Spleen (tissue), 11 donors: ENCODE measurements around the gene TSACC. TPM values are rescaled to one million over a fixed set of nuclear protein-coding genes. Genes with fewer than 3 reads are reported as not detected.

Experiments
- DNase-seq: peaks from one replicate; pipeline ENCODE4 v3.0.0-alpha.2; 2020
- H3K27ac ChIP-seq, 8 donors: fragments of 200-600 bp; sonication (generic) in 7 of 8; 1 replicate in 4 of 8; 2 replicates in 4 of 8; pipeline versions ENCODE4 v1.5.0 to v1.8.0; 2016 to 2021; ENCODE audit warnings: inconsistent platforms in 4 of 8, mild to moderate bottlenecking in 4 of 8, moderate library complexity in 1 of 8
- H3K27me3 ChIP-seq, 7 donors: fragments of 200-600 bp; sonication (generic) in 6 of 7; replicated peaks in 1 of 7; 1 replicate in 4 of 7; 2 replicates in 3 of 7; pipeline versions ENCODE4 v1.5.0 to v1.8.0; 2016 to 2021; ENCODE audit warnings: inconsistent platforms in 3 of 7, mild to moderate bottlenecking in 1 of 7
- H3K36me3 ChIP-seq, 6 donors: fragments of 200-600 bp; sonication (generic) in 5 of 6; 1 replicate in 4 of 6; 2 replicates in 2 of 6; pipeline versions ENCODE4 v1.5.0 to v1.8.0; 2016 to 2021; ENCODE audit warnings: inconsistent platforms in 2 of 6
- H3K4me1 ChIP-seq, 6 donors: fragments of 200-600 bp; sonication (generic) in 5 of 6; 1 replicate in 3 of 6; 2 replicates in 3 of 6; pipeline versions ENCODE4 v1.5.0 to v1.8.0; 2016 to 2021; ENCODE audit warnings: inconsistent platforms in 3 of 6
- H3K4me3 ChIP-seq, 8 donors: fragments of 200-600 bp; sonication (generic) in 7 of 8; 1 replicate in 4 of 8; 2 replicates in 4 of 8; pipeline versions ENCODE4 v1.5.0 to v1.8.0; 2016 to 2021; ENCODE audit warnings: inconsistent platforms in 4 of 8, mild to moderate bottlenecking in 4 of 8, moderate library complexity in 2 of 8
- H3K9me3 ChIP-seq, 8 donors: fragments of 200-600 bp; sonication (generic) in 7 of 8; 1 replicate in 4 of 8; 2 replicates in 4 of 8; pipeline versions ENCODE4 v1.5.0 to v1.8.0; 2016 to 2021; ENCODE audit warnings: inconsistent platforms in 4 of 8
- CTCF ChIP-seq, 11 experiments: fragments of 200-600 bp in 7 of 11; fragments of 450-650 bp in 4 of 11; sonication (generic) in 4 of 11; IDR thresholded peaks in 8 of 11; conservative IDR thresholded peaks in 3 of 11; 1 replicate in 7 of 11; 2 replicates in 4 of 11; pipeline versions ENCODE4 v1.4.0 to v1.8.0; 2016 to 2021; ENCODE audit warnings: antibody characterized with exemption in 11 of 11, inconsistent platforms in 4 of 11, mild to moderate bottlenecking in 1 of 11
- POLR2A ChIP-seq, 3 donors: fragments of 450-650 bp; IDR thresholded peaks; one replicate each; pipeline ENCODE4 v1.5.1; 2017; ENCODE audit warnings: antibody characterized with exemption in 3 of 3, mild to moderate bottlenecking in 1 of 3
- POLR2AphosphoS5 ChIP-seq, 3 donors: sonication (generic); formaldehyde crosslinking; IDR thresholded peaks; one replicate each; pipeline ENCODE4 v1.5.1; 2017; ENCODE audit warnings: antibody characterized with exemption in 3 of 3
- WGBS, 5 donors: extraction: QIAGEN DNeasy Blood & Tissue Kit in 3 of 5; methylation state at CpG; one replicate each; pipeline versions ENCODE4 v1.1.5 to v1.1.7; 2013 to 2018; 5-methylcytosine and 5-hydroxymethylcytosine counted together
- intact Hi-C: fragments of 100-400 bp; cut with DNase I; formaldehyde crosslinking; loops from one replicate; pipeline ENCODE4 v1.15.0; 2023; ENCODE audit warnings: low total_unique reads
- polyA plus RNA-seq, 3 donors: library from polyadenylated mRNA; stranded (reverse); fragments of 200-250 nt; gene quantifications; one replicate each; pipeline ENCODE4 v1.2.1, GENCODE V29; 2013
- total RNA-seq, 7 donors: library from RNA; depleted of rRNA in 3 of 7; stranded (reverse); fragments of >200 nt in 3 of 7; fragmentation: NEBNext Ultra II Directional in 4 of 7; extraction: Animal tissue kit (Norgen Biotek cat#: 25700) in 4 of 7; gene quantifications; one replicate each; pipeline versions ENCODE4 v1.1.0 to v1.2.1, GENCODE V29; 2016 to 2021
- donor health status: healthy with polysubstance abuse.
- donor health status: DM: no; HTN: no; CAD: no; lungs with moderate emphysema.
- donor health status: DM: no; HTN: no; CAD: no.
- donor health status: Bipolar disorder and iron deficiency.
- donor health status: healthy.
- donor health status: DM: no; HTN: no; CAD: no.
- donor health status: DM: yes; HTN: yes; CAD: no.

Gene TSACC
- total and polyA plus RNA-seq, 10 donors, result 0.41 to 1.4 (median 1.3) TPM; not detected in 7

- no peaks in the 10 kb centered on the region for H3K36me3 ChIP-seq
- no peaks in the 10 kb centered on the region for H3K9me3 ChIP-seq
- H3K27ac ChIP-seq, result no peak overlapping the region
- TF ChIP-seq POLR2A (IDR thresholded peaks at IDR 0.05), result no peak
- TF ChIP-seq CTCF (IDR thresholded peaks at IDR 0.05 in 8 of 11, conservative IDR thresholded peaks at IDR 0.05 in 3 of 11), result peak; percentile 72 to 92 (median 88)
- TF ChIP-seq POLR2AphosphoS5 (IDR thresholded peaks at IDR 0.05), result no peak
- intact Hi-C loops, result loop anchor here (2.0 to 5.0 kb wide), 2 partner anchors 61 to 227 kb away; no protein-coding TSS in a partner anchor
- no peak overlapping the region for H3K4me3 ChIP-seq
- peak; percentile 84 for DNase-seq
- peaks cover 0 to 54% (median 24%) of the 10 kb centered on the region in 7 donors for H3K27me3 ChIP-seq
- H3K4me1 ChIP-seq, result peaks cover 0 to 27% (median 13%) of the 10 kb centered on the region in 6 donors
- 8 to 11% (median 8%) methylated on average over 8 to 9 of the region's 9 CpGs for WGBS, 5 donors
These were observed 47.3 kb downstream of the TSACC start for GRCh38 chr1:156385534-156386031.

GRCh38 chr1:156386134-156386901 lies 48.0 kb downstream of the TSACC start:
- no peak overlapping the region for H3K4me3 ChIP-seq
- H3K4me1 ChIP-seq, result peaks cover 0 to 27% (median 13%) of the 10 kb centered on the region in 6 donors
- H3K27me3 ChIP-seq, result peaks cover 0 to 61% (median 24%) of the 10 kb centered on the region in 7 donors
- intact Hi-C loops, result loop anchor here (5.0 kb wide), 1 partner anchor 226 kb away; no protein-coding TSS in a partner anchor
- H3K27ac ChIP-seq, result no peak overlapping the region
- 85 to 93% (median 91%) methylated on average over 6 of the region's 6 CpGs for WGBS, 5 donors
- no peaks in the 10 kb centered on the region for H3K9me3 ChIP-seq
- H3K36me3 ChIP-seq, result no peaks in the 10 kb centered on the region
- no peak for DNase-seq
- no peak for TF ChIP-seq CTCF (IDR thresholded peaks at IDR 0.05 in 8 of 11, conservative IDR thresholded peaks at IDR 0.05 in 3 of 11)
- TF ChIP-seq POLR2AphosphoS5 (IDR thresholded peaks at IDR 0.05), result no peak
- TF ChIP-seq POLR2A (IDR thresholded peaks at IDR 0.05), result no peak

- Histone ChIP-seq H3K9me3 (no peaks in the 10 kb centered on the region), H3K27me3 (peaks cover 0 to 69% (median 24%) of the 10 kb centered on the region in 7 donors), H3K4me3 (no peak overlapping the region), H3K36me3 (no peaks in the 10 kb centered on the region), H3K27ac (no peak overlapping the region), H3K4me1 (peaks cover 0 to 27% (median 13%) of the 10 kb centered on the region in 6 donors)
- no peak for TF ChIP-seq CTCF (IDR thresholded peaks at IDR 0.05 in 8 of 11, conservative IDR thresholded peaks at IDR 0.05 in 3 of 11)
- no peak for TF ChIP-seq POLR2AphosphoS5 (IDR thresholded peaks at IDR 0.05)
- no peak for TF ChIP-seq POLR2A (IDR thresholded peaks at IDR 0.05)
- DNase-seq, result no peak
- intact Hi-C loops, result loop anchor here (5.0 kb wide), 1 partner anchor 225 kb away; no protein-coding TSS in a partner anchor
- WGBS, 5 donors, result 74 to 90% (median 88%) methylated on average over 8 of the region's 8 CpGs
These were observed 48.9 kb downstream of the TSACC start for GRCh38 chr1:156386949-156387869.
